Mesothelial cell of epicardium (in vitro differentiated cells): ENCODE results near the gene AQR. TPM values are rescaled to one million over a fixed set of nuclear protein-coding genes. Genes with fewer than 3 reads are reported as not detected.

Experiments used
- DNase-seq, 2 experiments: peaks; one replicate each; pipeline ENCODE4 v3.0.0; 2021; ENCODE audit warnings: low spot score in 2 of 2; ENCODE audit not compliant: unreplicated experiment in 2 of 2
- H3K27ac Mint-ChIP-seq: 2 replicates; pipeline ENCODE4 v1.8.0; 2021; ENCODE audit warnings: mixed read lengths
- H3K27me3 Mint-ChIP-seq: 2 replicates; pipeline ENCODE4 v1.8.0; 2021; ENCODE audit warnings: low read depth, mixed read lengths
- H3K36me3 Mint-ChIP-seq: 2 replicates; pipeline ENCODE4 v1.8.0; 2021; ENCODE audit warnings: mixed read lengths
- H3K4me1 Mint-ChIP-seq: 2 replicates; pipeline ENCODE4 v1.8.0; 2021; ENCODE audit warnings: mixed read lengths
- H3K4me3 Mint-ChIP-seq: 2 replicates; pipeline ENCODE4 v1.8.0; 2021; ENCODE audit warnings: mild to moderate bottlenecking, moderate library complexity, mixed read lengths
- H3K9me3 Mint-ChIP-seq: 2 replicates; pipeline ENCODE4 v1.8.0; 2021; ENCODE audit warnings: mixed read lengths
- CTCF ChIP-seq: fragments of 200-600 bp; sonication (generic); IDR thresholded peaks from one replicate; pipeline ENCODE4 v1.5.0; 2021; ENCODE audit warnings: antibody characterized with exemption; ENCODE audit not compliant: unreplicated experiment
- total RNA-seq: library from RNA; stranded (reverse); gene quantifications from 3 replicates; pipeline ENCODE4 v1.2.1, GENCODE V29; 2021

The AQR gene
- total RNA-seq, 1 donor from 2014 or later, result 46.2 TPM

DNA sequence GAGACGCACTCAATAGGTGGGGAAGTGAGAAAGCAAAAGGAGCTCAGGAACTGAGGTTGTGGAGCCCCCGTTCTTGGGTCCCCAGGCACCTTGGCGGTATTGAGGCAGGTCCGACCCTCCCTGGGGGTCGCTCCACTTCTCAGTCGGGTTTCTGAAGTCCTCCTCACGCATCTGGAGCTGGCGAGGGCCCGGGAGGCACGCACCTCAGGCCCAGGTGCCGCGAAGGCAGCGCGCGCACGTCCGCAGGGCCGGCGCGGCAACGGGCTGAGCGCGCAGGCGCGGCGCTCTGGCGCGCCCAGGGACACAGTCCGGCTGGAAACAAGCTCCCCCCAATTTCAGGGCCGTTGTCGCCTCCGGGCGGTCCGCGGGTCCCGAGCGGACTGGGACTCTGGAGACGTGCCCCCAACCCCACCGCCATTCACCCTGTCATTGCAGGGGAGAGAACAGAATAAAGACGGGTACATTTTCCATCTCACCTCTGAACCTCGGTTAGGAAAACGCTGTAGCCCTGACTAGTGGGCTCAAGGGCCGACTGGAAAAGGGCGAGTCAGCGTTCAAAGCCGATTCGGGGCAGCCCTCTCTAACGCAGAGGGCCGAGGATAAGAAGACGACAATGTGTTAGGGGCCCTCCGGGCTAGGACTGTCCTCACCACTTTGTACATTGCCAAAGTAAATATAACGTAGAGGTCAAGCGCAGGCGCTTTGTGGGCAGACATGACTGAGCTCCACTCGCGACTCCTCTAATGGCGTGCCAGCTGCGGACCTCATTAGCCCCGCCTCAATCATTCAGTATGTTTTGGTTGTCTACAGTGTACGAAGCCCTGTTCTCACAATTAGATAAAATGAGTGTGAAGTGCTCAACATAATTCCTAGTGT lies 18.7 kb upstream of the AQR start, which contains the start of gene ZNF770:
ZNF770 (minus strand) TSS at position 261 of the 876 bp plus-strand sequence. CDS start 4,853 bp downstream, outside the sequence.
- no peaks in the 10 kb centered on the region for H3K27me3 Mint-ChIP-seq
- H3K4me3 Mint-ChIP-seq, result peak within 1 kb of the TSS; percentile 92
- H3K4me1 Mint-ChIP-seq, result peaks cover 28% of the 10 kb centered on the region
- peak; percentile 48 to 85 for DNase-seq
- TF ChIP-seq CTCF, result no peak
- H3K27ac Mint-ChIP-seq, result peak within 1 kb of the TSS; percentile 97
- no peaks in the 10 kb centered on the region for H3K36me3 Mint-ChIP-seq
- no peaks in the 10 kb centered on the region for H3K9me3 Mint-ChIP-seq

DNA sequence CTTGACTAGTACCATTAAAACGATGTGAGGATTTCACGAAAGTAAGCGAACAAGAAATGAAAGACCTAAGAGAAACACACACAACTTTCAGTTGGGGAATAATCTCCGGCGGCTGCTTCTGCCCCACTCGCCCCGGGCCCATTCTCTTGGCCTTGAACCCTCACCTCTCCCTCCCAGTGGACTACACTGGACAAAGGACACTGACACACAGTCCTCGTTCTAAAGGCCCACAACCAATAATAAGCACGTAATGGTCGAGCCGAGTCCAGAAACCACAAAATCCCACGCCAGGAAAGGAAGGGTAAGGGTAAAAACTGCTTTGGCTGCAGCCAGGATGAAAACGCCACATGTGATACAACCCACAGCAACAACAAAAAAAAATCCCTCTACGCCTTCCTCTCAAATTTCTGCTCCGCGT lies 18.1 kb upstream of the AQR start:
- H3K9me3 Mint-ChIP-seq, result no peaks in the 10 kb centered on the region
- DNase-seq, result no peak
- no peak for TF ChIP-seq CTCF
- peaks cover 28% of the 10 kb centered on the region for H3K4me1 Mint-ChIP-seq
- H3K36me3 Mint-ChIP-seq, result peaks cover 4% of the 10 kb centered on the region
- H3K4me3 Mint-ChIP-seq, result peak overlapping the region; percentile 92
- peak overlapping the region; percentile 97 for H3K27ac Mint-ChIP-seq
- no peaks in the 10 kb centered on the region for H3K27me3 Mint-ChIP-seq

DNA sequence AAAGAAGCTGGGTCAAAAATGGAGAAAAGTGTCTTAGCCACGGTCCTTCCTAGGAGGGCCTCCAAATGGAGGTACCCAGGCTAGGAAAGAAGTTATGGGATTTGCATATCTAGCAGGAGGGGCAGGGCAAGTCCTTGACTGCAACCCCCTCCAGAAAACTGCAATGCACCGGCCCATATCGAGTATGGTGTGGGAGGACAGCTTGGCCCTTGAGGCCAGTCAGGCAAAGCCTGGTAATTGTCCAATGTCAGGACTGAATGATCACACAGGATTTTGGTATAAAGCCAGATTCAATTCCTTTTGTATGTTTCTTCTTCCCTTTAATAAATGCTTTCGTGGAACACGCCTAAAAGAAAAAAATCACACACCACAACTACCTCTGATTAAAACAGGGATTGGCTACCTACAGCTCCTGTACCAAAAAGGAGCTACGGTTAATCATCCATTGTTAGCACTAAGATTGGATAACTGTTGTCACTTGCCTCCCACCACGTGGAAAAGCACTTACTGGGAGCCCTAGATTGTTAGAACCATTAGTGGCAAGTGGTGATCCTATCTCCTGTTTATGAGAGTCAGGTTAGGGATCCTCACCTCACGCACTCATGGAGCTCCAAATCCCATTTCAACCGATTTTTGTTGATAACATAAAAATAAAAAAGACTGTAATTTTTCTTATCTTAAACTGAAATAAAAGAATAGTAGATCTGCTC lies 17.4 kb upstream of the AQR start:
- H3K4me3 Mint-ChIP-seq, result peak overlapping the region; percentile 92
- no peak for TF ChIP-seq CTCF
- peak overlapping the region; percentile 97 for H3K27ac Mint-ChIP-seq
- peaks cover 7% of the 10 kb centered on the region for H3K36me3 Mint-ChIP-seq
- no peaks in the 10 kb centered on the region for H3K27me3 Mint-ChIP-seq
- peaks cover 28% of the 10 kb centered on the region for H3K4me1 Mint-ChIP-seq
- no peaks in the 10 kb centered on the region for H3K9me3 Mint-ChIP-seq
- no peak for DNase-seq

DNA sequence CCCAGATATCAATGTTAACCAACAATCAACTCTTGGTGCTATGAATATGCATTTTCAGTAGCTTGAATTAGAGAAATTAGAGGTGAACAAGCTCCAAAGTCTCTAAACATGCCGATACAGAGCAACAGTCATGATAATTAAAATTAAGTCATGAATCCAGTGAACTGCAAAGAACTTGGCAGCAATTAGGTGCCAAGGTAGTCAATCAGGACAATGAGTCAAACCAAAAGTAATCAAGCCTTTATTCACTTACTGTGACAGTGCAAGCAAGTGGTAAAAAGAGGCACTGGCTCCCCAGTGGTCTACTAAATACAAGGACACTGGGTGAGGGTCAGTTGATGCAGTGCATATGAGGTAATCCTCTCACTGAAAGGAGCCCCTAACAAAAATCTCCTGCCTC lies 16.8 kb upstream of the AQR start:
- Mint-ChIP-seq H3K4me1 (peaks cover 26% of the 10 kb centered on the region), H3K4me3 (peak overlapping the region; percentile 92), H3K27me3 (no peaks in the 10 kb centered on the region), H3K9me3 (no peaks in the 10 kb centered on the region), H3K27ac (peak overlapping the region; percentile 97), H3K36me3 (peaks cover 9% of the 10 kb centered on the region)
- DNase-seq, result no peak
- TF ChIP-seq CTCF, result no peak

DNA sequence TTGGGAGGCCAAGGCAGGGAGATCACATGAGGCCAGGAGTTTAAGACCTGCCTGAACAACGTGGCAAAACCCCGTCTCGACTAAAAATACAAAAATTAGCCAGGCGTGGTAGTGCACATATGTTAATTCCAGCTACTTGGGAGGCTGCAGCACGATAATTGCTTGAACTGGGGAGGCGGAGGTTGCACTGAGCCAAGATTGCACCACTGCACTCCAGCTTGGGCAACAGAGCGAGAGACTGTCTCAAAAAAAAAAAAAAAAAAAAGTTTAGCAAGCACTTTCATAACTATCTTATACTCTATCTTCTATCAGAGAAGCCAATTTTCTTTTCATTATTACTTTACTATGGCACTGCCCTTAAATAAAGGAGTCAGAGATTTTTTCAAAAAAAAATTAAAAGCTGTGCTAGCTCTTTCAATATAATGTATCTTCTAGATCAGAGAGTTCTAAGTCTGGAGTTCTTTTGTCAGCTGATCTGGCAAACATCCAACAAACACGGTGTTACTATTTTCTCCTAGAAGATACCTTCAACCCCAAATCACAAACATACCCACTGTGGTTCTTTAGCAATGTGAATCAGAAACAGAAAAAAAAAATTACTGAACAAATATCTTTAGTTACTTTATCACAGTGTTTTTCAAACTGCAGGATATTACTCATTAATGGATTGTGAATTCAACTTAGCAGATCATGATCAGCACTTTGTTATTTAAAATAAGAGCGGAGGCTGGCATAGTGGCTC lies 15.5 kb upstream of the AQR start:
- no peak for TF ChIP-seq CTCF
- H3K27ac Mint-ChIP-seq, result peak overlapping the region; percentile 87
- DNase-seq, result no peak
- H3K36me3 Mint-ChIP-seq, result peaks cover 9% of the 10 kb centered on the region
- H3K4me3 Mint-ChIP-seq, result peak overlapping the region; percentile 52
- H3K9me3 Mint-ChIP-seq, result no peaks in the 10 kb centered on the region
- H3K27me3 Mint-ChIP-seq, result no peaks in the 10 kb centered on the region
- peaks cover 26% of the 10 kb centered on the region for H3K4me1 Mint-ChIP-seq
